ENCODE results near the gene DCK. TPM values are rescaled to one million over a fixed set of nuclear protein-coding genes. Genes with fewer than 3 reads are reported as not detected.
"Not testable (repeated sequence)": the region's sequence is repeated elsewhere in the genome, so short reads cannot be mapped to it uniquely, and the experiment has no call there.

DCK gene
- total RNA-seq, 1 donor from 2014 or later: 16.6 TPM

DNA sequence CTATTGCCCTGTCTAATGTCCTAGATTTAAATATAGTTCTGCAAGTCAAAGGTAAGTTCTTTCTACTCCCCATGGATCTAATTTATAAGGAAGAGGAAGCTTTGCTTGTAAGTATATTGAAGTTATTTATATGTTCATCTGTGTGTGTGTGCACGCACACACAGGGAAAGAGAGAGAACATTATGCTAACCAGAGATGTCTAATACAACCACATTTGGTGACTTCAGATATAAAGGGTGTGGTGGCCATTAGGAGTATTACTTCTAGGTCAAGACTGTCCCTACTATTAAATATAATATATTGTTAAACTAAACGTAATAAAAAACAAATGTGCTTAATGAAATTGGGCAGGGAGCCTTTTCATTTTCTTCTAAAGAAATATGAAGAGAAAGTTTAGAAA, 4.1 kb downstream of the DCK start:
- TF ChIP-seq, protein P1, sequence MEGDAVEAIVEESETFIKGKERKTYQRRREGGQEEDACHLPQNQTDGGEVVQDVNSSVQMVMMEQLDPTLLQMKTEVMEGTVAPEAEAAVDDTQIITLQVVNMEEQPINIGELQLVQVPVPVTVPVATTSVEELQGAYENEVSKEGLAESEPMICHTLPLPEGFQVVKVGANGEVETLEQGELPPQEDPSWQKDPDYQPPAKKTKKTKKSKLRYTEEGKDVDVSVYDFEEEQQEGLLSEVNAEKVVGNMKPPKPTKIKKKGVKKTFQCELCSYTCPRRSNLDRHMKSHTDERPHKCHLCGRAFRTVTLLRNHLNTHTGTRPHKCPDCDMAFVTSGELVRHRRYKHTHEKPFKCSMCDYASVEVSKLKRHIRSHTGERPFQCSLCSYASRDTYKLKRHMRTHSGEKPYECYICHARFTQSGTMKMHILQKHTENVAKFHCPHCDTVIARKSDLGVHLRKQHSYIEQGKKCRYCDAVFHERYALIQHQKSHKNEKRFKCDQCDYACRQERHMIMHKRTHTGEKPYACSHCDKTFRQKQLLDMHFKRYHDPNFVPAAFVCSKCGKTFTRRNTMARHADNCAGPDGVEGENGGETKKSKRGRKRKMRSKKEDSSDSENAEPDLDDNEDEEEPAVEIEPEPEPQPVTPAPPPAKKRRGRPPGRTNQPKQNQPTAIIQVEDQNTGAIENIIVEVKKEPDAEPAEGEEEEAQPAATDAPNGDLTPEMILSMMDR (IDR thresholded peaks at IDR 0.05): no peak
- intact Hi-C loops (cut with DNase I): no loop called here
- no peak overlapping the region for H3K4me3 ChIP-seq
- no peak overlapping the region for H3K27ac ChIP-seq
- H3K36me3 ChIP-seq: peaks cover 10% of the 10 kb centered on the region
- no peaks in the 10 kb centered on the region for H3K27me3 ChIP-seq
- no peaks in the 10 kb centered on the region for H3K9me3 ChIP-seq
- H3K4me1 ChIP-seq: peaks cover 13% of the 10 kb centered on the region
- ATAC-seq (no peak), DNase-seq (no peak)

DNA sequence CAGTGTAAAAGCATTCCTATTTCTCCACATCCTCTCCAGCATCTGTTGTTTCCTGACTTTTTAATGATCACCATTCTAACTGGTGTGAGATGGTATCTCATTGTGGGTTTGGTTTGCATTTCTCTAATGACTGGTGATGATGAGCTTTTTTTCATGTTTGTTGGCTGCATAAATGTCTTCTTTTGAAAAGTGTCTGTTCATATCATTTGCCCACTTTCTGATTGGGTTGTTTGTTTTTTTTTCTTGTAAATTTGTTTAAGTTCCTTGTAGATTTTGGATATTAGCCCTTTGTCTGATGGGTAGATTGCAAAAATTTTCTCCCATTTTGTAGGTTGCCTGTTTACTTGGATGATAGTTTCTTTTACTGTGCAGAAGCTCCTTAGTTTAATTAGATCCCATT, 6.2 kb downstream of the DCK start:
- intact Hi-C loops (cut with DNase I); DNase-seq; ATAC-seq; H3K9me3 ChIP-seq; H3K4me3 ChIP-seq; H3K4me1 ChIP-seq; H3K27me3 ChIP-seq; H3K27ac ChIP-seq: not testable (repeated sequence)
- peaks cover 10% of the 10 kb centered on the region for H3K36me3 ChIP-seq

DNA sequence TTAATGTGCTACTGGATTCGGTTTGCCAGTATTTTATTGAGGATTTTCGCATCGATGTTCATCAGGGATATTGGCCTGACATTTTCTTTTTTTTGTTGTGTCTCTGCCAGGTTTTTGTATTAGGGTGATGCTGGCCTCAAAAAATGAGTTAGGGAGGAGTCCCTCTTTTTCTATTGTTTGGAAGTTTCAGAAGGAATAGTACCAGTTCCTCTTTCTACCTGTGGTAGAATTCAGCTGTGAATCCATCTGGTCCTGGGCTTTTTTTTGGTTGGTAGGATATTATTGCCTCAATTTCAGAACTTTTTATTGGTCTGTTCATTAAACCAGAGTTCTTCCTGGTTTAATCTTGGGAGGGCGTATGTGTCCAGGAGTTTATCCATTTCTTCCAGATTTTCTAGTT, 7.9 kb downstream of the DCK start:
- H3K27ac ChIP-seq; ATAC-seq; H3K9me3 ChIP-seq; H3K4me3 ChIP-seq; H3K27me3 ChIP-seq; H3K4me1 ChIP-seq; DNase-seq; intact Hi-C loops (cut with DNase I): not testable (repeated sequence)
- H3K36me3 ChIP-seq: peaks cover 10% of the 10 kb centered on the region

DNA sequence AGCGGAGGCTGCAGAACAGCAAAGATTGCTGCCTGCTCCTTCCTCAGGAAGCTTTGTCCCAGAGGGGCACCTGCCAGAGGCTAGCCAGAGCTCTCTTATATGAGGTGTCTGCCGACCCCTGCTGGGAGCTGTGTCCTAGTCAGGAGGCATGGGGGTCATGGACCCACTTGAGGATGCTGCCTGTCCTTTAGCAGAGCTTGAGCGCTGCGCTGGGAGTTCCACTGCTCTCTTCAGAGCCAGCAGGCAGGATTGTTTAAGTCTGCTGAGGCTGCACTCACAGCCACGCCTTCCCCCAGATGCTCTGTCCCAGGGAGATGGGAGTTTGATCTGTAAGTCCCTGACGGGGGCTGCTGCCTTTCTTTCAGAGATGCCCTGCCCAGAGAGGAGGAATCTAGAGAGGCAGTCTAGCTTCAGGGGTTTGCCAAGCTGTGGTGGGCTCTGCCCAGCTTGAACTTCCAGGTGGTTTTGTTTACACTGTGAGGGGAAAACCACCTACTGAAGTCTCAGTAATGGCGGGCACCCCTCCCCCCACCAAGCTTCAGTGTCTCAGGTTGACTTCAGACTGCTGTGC, 10.9 kb downstream of the DCK start:
- intact Hi-C loops (cut with DNase I): no loop called here
- Histone ChIP-seq H3K36me3 (no peaks in the 10 kb centered on the region), H3K4me3 (no peak overlapping the region), H3K27ac (no peak overlapping the region), H3K9me3 (no peaks in the 10 kb centered on the region), H3K4me1 (no peaks in the 10 kb centered on the region), H3K27me3 (no peaks in the 10 kb centered on the region)
- TF ChIP-seq, protein P1 (IDR thresholded peaks at IDR 0.05): no peak
- ATAC-seq (no peak), DNase-seq (no peak)

DNA sequence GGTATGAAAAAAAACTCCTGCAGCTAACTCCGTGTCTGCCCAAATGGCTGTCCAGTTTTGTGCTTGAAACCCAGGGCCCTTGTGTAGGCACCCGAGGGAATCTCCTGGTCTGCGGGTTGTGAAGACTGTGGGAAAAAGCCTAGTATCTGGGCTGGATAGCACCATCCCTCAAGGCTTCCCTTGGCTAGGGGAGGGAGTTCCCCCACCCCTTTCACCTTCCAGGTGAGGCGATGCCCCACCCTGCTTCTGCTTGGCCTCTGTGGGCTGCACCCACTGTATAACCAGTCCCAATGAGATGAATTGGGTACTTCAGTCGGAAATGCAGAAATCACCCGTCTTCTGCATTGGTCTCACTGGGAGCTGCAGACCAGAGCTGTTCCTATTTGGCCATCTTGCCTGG, 11.6 kb downstream of the DCK start:
- H3K9me3 ChIP-seq; H3K27ac ChIP-seq; ATAC-seq; H3K4me1 ChIP-seq; H3K4me3 ChIP-seq; intact Hi-C loops (cut with DNase I); H3K27me3 ChIP-seq; H3K36me3 ChIP-seq; DNase-seq: not testable (repeated sequence)

DNA sequence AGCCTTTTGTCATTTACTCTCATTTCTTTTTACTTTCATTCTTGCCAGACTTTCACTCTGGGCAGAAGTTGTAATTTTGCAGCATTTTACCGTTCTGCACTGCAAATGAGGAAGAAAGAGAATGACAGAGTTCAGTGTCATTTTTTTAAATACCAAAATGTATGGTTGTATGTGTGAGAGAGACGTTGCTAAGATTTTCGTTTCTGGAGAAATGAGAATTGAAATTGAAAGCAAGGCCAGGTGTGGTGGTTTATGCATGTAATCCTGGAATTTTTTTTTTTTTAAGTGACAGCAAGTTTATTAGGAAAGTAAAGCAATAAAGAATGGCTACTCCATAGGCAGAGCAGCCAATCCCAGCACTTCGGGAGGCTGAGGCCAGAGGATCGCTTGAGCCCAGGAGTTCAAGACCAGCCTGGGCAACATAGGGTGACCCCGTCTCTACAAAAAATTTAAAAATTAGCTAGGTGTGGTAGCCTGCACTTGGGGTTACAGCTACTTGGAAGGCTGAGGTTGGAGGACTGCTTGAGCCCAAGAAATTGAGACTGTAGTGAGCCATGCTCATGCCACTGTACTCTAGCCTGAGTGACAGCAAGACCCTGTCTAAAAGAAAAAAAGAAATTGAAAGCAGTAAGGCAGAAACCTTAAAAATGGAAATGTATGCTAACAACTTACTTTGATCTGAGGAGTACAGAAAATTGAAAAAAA, 12.9 kb downstream of the DCK start:
- Histone ChIP-seq H3K27me3 (no peaks in the 10 kb centered on the region), H3K4me3 (no peak overlapping the region), H3K27ac (no peak overlapping the region), H3K4me1 (no peaks in the 10 kb centered on the region), H3K36me3 (no peaks in the 10 kb centered on the region), H3K9me3 (no peaks in the 10 kb centered on the region)
- intact Hi-C loops (cut with DNase I): no loop called here
- TF ChIP-seq, protein P1 (IDR thresholded peaks at IDR 0.05): no peak
- no peak for ATAC-seq
- no peak for DNase-seq

DNA sequence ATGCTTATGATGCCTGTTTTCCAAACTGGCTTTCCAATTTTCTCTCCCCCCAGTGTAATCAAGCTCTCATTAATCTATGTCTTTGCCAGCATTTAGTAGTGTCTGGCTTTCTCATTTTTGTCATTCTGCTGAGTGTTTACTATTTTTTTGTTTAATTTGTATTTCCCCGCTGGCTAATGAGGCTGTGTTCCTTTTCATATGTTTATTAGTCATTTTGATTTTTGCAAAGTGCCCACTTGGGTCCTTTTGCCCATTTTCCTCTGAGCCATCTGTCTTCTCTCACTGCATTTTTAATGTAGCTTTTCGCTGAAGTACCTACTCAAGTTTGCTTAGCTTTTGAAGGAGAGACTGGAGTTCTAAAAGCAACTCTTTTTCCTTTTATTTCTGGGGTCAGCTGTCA, 14.7 kb downstream of the DCK start:
- Histone ChIP-seq H3K4me3 (no peak overlapping the region), H3K4me1 (no peaks in the 10 kb centered on the region), H3K27ac (no peak overlapping the region), H3K9me3 (no peaks in the 10 kb centered on the region), H3K36me3 (no peaks in the 10 kb centered on the region), H3K27me3 (no peaks in the 10 kb centered on the region)
- intact Hi-C loops (cut with DNase I): no loop called here
- no peak for ATAC-seq
- no peak for DNase-seq
- TF ChIP-seq, protein P1 (IDR thresholded peaks at IDR 0.05): no peak

All from upper lobe of right lung (tissue), 1 donor.